Measurements from ENCODE around the gene RNF145. TPM values are rescaled to one million over a fixed set of nuclear protein-coding genes. Genes with fewer than 3 reads are reported as not detected.
A peak's percentile ranks its signal among the peaks of the same experiment; 100 is the strongest.
"Not testable (repeated sequence)": the region's sequence is repeated elsewhere in the genome, so short reads cannot be mapped to it uniquely, and the experiment has no call there.

RNF145 gene
- total and polyA plus RNA-seq, 2 of the 13 experiments (the other 11 are each of a cell fraction or from before 2014, with no cell fraction given): 24.6 TPM

GRCh38 chr5:159119842-159120241 lies 89.5 kb downstream of the RNF145 start:
- DNase-seq (ENCODE audit: low spot score); H3K79me2 ChIP-seq (ENCODE audit: insufficient read depth, low read length); BruUV-seq (replicated peaks); FAIRE-seq; in situ Hi-C loops (cut with HindIII; ENCODE audit: extremely low pct_ligation_motif_present, low pct_unique_long_range_greater_than_20kb); H3K27me3 ChIP-seq (ENCODE audit: control insufficient read depth in 1 of 2, insufficient read depth in 2 of 2, low read length in 2 of 2); H3K9me3 ChIP-seq (ENCODE audit: low read length); H3K36me3 ChIP-seq (replicated peaks in 1 of 2; ENCODE audit: control insufficient read depth in 1 of 2, insufficient read depth in 2 of 2, low read length in 2 of 2); H3K27ac ChIP-seq (ENCODE audit: extremely low read length, insufficient read depth, low read length); POLR2A ChIA-PET; CTCF ChIA-PET (ENCODE audit: low intra/inter-chr PET ratio, low total read pairs); H3K9ac ChIP-seq (ENCODE audit: insufficient read depth, low read depth, low read length); H4K20me1 ChIP-seq (ENCODE audit: insufficient read depth, low read length); H2AFZ ChIP-seq (ENCODE audit: low read length); intact Hi-C loops (cut with micrococcal nuclease; ENCODE audit: unreplicated experiment): not testable (repeated sequence)
- Histone ChIP-seq H3K4me2 (ENCODE audit: low read depth, low read length) (peak overlapping the region; percentile 65), H3K4me3 (replicated peaks in 1 of 3; ENCODE audit: insufficient read depth in 1 of 3, low read depth in 2 of 3, low read length in 3 of 3) (peak overlapping the region in 2 of 3 experiments; percentile 42 to 46; a peak in 4 of 6 replicates), H3K4me1 (ENCODE audit: insufficient read depth, low read length) (peaks cover 12% of the 10 kb centered on the region; the same call in 1 of the 2 replicates)
- WGBS (ENCODE audit: low lambda C conversion rate): 0% methylated on average over 2 of the region's 4 CpGs
- peak; percentile 56 for ATAC-seq
- TF ChIP-seq DRAP1 (CRISPR knock-in tag; IDR thresholded peaks at IDR 0.05) (peak; percentile 28; the same call in 1 of the 2 replicates), ZMYM4 (CRISPR knock-in tag; IDR thresholded peaks at IDR 0.05) (peak; percentile 30; the same call in 1 of the 2 replicates), ZNF317 (CRISPR knock-in tag; IDR thresholded peaks at IDR 0.05) (0 out of 2 replicates have a peak, but pooled peaks have one; percentile 36), POGZ (CRISPR knock-in tag; IDR thresholded peaks at IDR 0.05) (0 out of 2 replicates have a peak, but pooled peaks have one; percentile 20), NFYC (CRISPR knock-in tag; IDR thresholded peaks at IDR 0.05) (peak; percentile 63), NFYB (CRISPR knock-in tag; IDR thresholded peaks at IDR 0.05) (peak; percentile 69)

- POLR2A ChIA-PET: not testable (repeated sequence)
- peak; percentile 28; the same call in 2 of the 3 replicates for ATAC-seq
Measured at GRCh38 chr5:159118958-159119659, 90.2 kb downstream of the RNF145 start.

More at GRCh38 chr5:159118958-159119659, 90.2 kb downstream of the RNF145 start:
- H3K27ac ChIP-seq (ENCODE audit: extremely low read length, insufficient read depth, low read length); H3K27me3 ChIP-seq (ENCODE audit: control insufficient read depth in 1 of 2, insufficient read depth in 2 of 2, low read length in 2 of 2); FAIRE-seq; DNase-seq (ENCODE audit: low spot score); H3K79me2 ChIP-seq (ENCODE audit: insufficient read depth, low read length); in situ Hi-C loops (cut with HindIII; ENCODE audit: extremely low pct_ligation_motif_present, low pct_unique_long_range_greater_than_20kb); H3K4me2 ChIP-seq (ENCODE audit: low read depth, low read length); H3K9me3 ChIP-seq (ENCODE audit: low read length); H3K36me3 ChIP-seq (replicated peaks in 1 of 2; ENCODE audit: control insufficient read depth in 1 of 2, insufficient read depth in 2 of 2, low read length in 2 of 2); CTCF ChIA-PET (ENCODE audit: low intra/inter-chr PET ratio, low total read pairs); H3K9ac ChIP-seq (ENCODE audit: insufficient read depth, low read depth, low read length); H2AFZ ChIP-seq (ENCODE audit: low read length); intact Hi-C loops (cut with micrococcal nuclease; ENCODE audit: unreplicated experiment); BruUV-seq (replicated peaks); H3K4me3 ChIP-seq (replicated peaks in 1 of 3; ENCODE audit: insufficient read depth in 1 of 3, low read depth in 2 of 3, low read length in 3 of 3); H4K20me1 ChIP-seq (ENCODE audit: insufficient read depth, low read length); TF ChIP-seq NR2F6 (IDR thresholded peaks at IDR 0.05): not testable (repeated sequence)
- peak; percentile 39; the same call in 1 of the 2 replicates for TF ChIP-seq ZNF563 (CRISPR knock-in tag; IDR thresholded peaks at IDR 0.05)
- TF ChIP-seq NR2F6 (CRISPR knock-in tag; IDR thresholded peaks at IDR 0.05): 0 out of 2 replicates have a peak, but pooled peaks have one; percentile 26
- H3K4me1 ChIP-seq (ENCODE audit: insufficient read depth, low read length): peaks cover 12% of the 10 kb centered on the region; the same call in 1 of the 2 replicates
- WGBS (ENCODE audit: low lambda C conversion rate): 56% methylated on average over 8 of the region's 39 CpGs

Measured in HepG2 (cell line).